SK-N-SH treated with all-trans-retinoic acid at 6 μM for 48 hours (cell line): Measurements from ENCODE around the gene CD40.

Source experiments
- ATAC-seq: fragments of 200-7000 bp; cut with Tn5 transposase; 3 replicates; pipeline ENCODE4 v1.9.1; 2020; ENCODE audit warnings: mild to moderate bottlenecking, moderate library complexity
- ARNTL ChIP-seq: fragments of 450-650 bp; formaldehyde crosslinking; IDR thresholded peaks from 2 replicates; pipeline ENCODE4 v1.5.0; 2020; ENCODE audit warnings: low read depth, mild to moderate bottlenecking, moderate library complexity, borderline replicate concordance
- BACH2 ChIP-seq: fragments of 250-450 bp; sonication (Bioruptor Pico); IDR thresholded peaks from 2 replicates; pipeline ENCODE4 v1.9.0; 2021; ENCODE audit warnings: mild to moderate bottlenecking, borderline replicate concordance
- CREB5 ChIP-seq: fragments of 250-450 bp; sonication (Bioruptor Pico); IDR thresholded peaks from 2 replicates; pipeline ENCODE4 v1.5.1; 2020; ENCODE audit warnings: low read depth, mild to moderate bottlenecking, moderate library complexity
- CSDC2 ChIP-seq: fragments of 250-450 bp; sonication (Bioruptor Pico); IDR thresholded peaks from 2 replicates; pipeline ENCODE4 v1.5.0; 2020; ENCODE audit warnings: mild to moderate bottlenecking, moderate library complexity
- ESRRG ChIP-seq: fragments of 250-450 bp; sonication (Bioruptor Pico); IDR thresholded peaks from 2 replicates; pipeline ENCODE4 v1.6.1; 2021; ENCODE audit warnings: mild to moderate bottlenecking
- GLIS3 ChIP-seq: fragments of 250-450 bp; sonication (Bioruptor Pico); IDR thresholded peaks from 2 replicates; pipeline ENCODE4 v1.5.0; 2020; ENCODE audit warnings: mild to moderate bottlenecking, moderate library complexity
- ISL1 ChIP-seq: fragments of 250-450 bp; sonication (Bioruptor Pico); IDR thresholded peaks from 2 replicates; pipeline ENCODE4 v2.1.2; 2022; ENCODE audit warnings: mild to moderate bottlenecking, moderate library complexity
- OSR1 ChIP-seq: fragments of 250-450 bp; sonication (Bioruptor Pico); IDR thresholded peaks from 2 replicates; pipeline ENCODE4 v1.8.0; 2022; ENCODE audit warnings: moderate library complexity, mild to moderate bottlenecking, inconsistent platforms
- POU6F1 ChIP-seq: fragments of 250-450 bp; sonication (Bioruptor Pico); IDR thresholded peaks from 2 replicates; pipeline ENCODE4 v1.8.0; 2021; ENCODE audit warnings: low read depth, mild to moderate bottlenecking, moderate library complexity, borderline replicate concordance
- PPARA ChIP-seq: fragments of 250-450 bp; sonication (Bioruptor Pico); IDR thresholded peaks from 2 replicates; pipeline ENCODE4 v1.5.0; 2020; ENCODE audit warnings: mild to moderate bottlenecking, borderline replicate concordance
- SNAI2 ChIP-seq: fragments of 250-450 bp; sonication (Bioruptor Pico); IDR thresholded peaks from 2 replicates; pipeline ENCODE4 v1.5.0; 2020; ENCODE audit warnings: mild to moderate bottlenecking, moderate library complexity
- TCF4 ChIP-seq: fragments of 250-450 bp; sonication (Bioruptor Pico); IDR thresholded peaks from 2 replicates; pipeline ENCODE4 v1.8.0; 2021; ENCODE audit warnings: mild to moderate bottlenecking, moderate library complexity, borderline replicate concordance
- TOX ChIP-seq: fragments of 250-450 bp; sonication (Bioruptor Pico); IDR thresholded peaks from 2 replicates; pipeline ENCODE4 v1.8.0; 2021; ENCODE audit warnings: mild to moderate bottlenecking, moderate library complexity, borderline replicate concordance
- TSHZ2 ChIP-seq: fragments of 250-450 bp; sonication (Bioruptor Pico); IDR thresholded peaks from 2 replicates; pipeline ENCODE4 v1.5.0; 2020; ENCODE audit warnings: mild to moderate bottlenecking, moderate library complexity
- ZC3H10 ChIP-seq: fragments of 250-450 bp; sonication (Bioruptor Pico); IDR thresholded peaks from 2 replicates; pipeline ENCODE4 v1.5.1; 2021; ENCODE audit warnings: mild to moderate bottlenecking, moderate library complexity
- ZFP3 ChIP-seq: fragments of 250-450 bp; sonication (Bioruptor Pico); IDR thresholded peaks from 2 replicates; pipeline ENCODE4 v1.5.0; 2020; ENCODE audit warnings: mild to moderate bottlenecking, moderate library complexity
- ZFP30 ChIP-seq: fragments of 450-650 bp; formaldehyde crosslinking; IDR thresholded peaks from 2 replicates; pipeline ENCODE4 v1.5.0; 2022; ENCODE audit warnings: mild to moderate bottlenecking, moderate library complexity
- ZNF565 ChIP-seq: fragments of 450-650 bp; formaldehyde crosslinking; conservative IDR thresholded peaks from 2 replicates; pipeline ENCODE4 v1.5.0; 2020; ENCODE audit warnings: low read depth, mild to moderate bottlenecking, moderate library complexity
- ZNF70 ChIP-seq: fragments of 450-650 bp; formaldehyde crosslinking; IDR thresholded peaks from 2 replicates; pipeline ENCODE4 v1.5.0; 2020; ENCODE audit warnings: mild to moderate bottlenecking, moderate library complexity
- ZNF8 ChIP-seq: fragments of 450-650 bp; formaldehyde crosslinking; IDR thresholded peaks from 2 replicates; pipeline ENCODE4 v1.5.0; 2020; ENCODE audit warnings: mild to moderate bottlenecking, moderate library complexity
- TF ChIP-seq, protein P1 (sequence below): fragments of 250-450 bp; sonication (Bioruptor Pico); IDR thresholded peaks from 2 replicates; pipeline ENCODE4 v1.5.1; 2021; ENCODE audit warnings: mild to moderate bottlenecking, moderate library complexity
- TF ChIP-seq, protein P2 (sequence below): fragments of 250-450 bp; sonication (Bioruptor Pico); IDR thresholded peaks from 2 replicates; pipeline ENCODE4 v1.8.0; 2020; ENCODE audit warnings: mild to moderate bottlenecking, moderate library complexity, borderline replicate concordance

The CD40 gene

DNA sequence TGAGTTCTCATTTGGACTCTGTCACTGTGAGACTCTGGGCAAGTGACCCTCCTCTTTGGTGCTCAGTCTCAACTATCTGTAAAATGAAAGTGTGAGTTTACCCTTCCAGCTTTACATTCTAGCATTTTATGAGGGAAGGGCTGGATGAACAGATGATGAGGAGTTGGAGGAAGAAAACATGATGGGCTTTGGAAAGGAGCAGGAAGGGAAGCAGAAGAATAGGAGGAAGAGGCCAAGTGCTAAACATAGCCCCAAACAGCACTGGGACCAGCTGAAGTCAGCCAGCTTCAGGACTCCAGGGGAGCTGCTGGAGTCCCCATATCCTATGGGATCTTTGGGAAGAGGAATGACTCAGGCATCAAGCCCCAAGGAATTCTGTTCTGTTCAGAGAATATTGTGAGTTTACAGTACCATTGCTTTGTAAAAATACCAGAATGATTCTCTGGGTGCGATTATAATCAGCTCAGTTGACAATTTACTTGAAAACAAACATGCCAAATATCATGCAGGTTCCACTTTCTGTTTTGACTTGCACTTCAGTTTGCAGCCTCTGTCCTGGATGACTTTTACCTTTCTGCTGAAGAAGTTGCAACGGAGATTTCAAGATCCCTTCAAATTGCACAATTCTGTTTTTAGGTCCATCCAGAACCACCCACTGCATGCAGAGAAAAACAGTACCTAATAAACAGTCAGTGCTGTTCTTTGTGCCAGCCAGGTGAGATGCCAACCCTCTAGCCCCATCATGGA is 3.2 kb downstream of the CD40 start:
- ATAC-seq, result peak; percentile 33
- no peak for TF ChIP-seq OSR1 (CRISPR knock-in tag)
- TF ChIP-seq ISL1 (CRISPR knock-in tag), result no peak
- TF ChIP-seq ZNF8 (CRISPR knock-in tag), result no peak
- TF ChIP-seq, protein P1, sequence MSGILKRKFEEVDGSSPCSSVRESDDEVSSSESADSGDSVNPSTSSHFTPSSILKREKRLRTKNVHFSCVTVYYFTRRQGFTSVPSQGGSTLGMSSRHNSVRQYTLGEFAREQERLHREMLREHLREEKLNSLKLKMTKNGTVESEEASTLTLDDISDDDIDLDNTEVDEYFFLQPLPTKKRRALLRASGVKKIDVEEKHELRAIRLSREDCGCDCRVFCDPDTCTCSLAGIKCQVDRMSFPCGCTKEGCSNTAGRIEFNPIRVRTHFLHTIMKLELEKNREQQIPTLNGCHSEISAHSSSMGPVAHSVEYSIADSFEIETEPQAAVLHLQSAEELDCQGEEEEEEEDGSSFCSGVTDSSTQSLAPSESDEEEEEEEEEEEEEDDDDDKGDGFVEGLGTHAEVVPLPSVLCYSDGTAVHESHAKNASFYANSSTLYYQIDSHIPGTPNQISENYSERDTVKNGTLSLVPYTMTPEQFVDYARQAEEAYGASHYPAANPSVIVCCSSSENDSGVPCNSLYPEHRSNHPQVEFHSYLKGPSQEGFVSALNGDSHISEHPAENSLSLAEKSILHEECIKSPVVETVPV (CRISPR knock-in tag), result no peak
- TF ChIP-seq PPARA (CRISPR knock-in tag), result no peak
- no peak for TF ChIP-seq ZNF565
- no peak for TF ChIP-seq ESRRG

- no peak for TF ChIP-seq POU6F1
- TF ChIP-seq ZNF8 (CRISPR knock-in tag), result no peak
- TF ChIP-seq CSDC2 (CRISPR knock-in tag), result no peak
- TF ChIP-seq ARNTL, result no peak
- no peak for TF ChIP-seq TCF4 (CRISPR knock-in tag)
- TF ChIP-seq CREB5, result no peak
- no peak for TF ChIP-seq ESRRG
- TF ChIP-seq, protein P2, sequence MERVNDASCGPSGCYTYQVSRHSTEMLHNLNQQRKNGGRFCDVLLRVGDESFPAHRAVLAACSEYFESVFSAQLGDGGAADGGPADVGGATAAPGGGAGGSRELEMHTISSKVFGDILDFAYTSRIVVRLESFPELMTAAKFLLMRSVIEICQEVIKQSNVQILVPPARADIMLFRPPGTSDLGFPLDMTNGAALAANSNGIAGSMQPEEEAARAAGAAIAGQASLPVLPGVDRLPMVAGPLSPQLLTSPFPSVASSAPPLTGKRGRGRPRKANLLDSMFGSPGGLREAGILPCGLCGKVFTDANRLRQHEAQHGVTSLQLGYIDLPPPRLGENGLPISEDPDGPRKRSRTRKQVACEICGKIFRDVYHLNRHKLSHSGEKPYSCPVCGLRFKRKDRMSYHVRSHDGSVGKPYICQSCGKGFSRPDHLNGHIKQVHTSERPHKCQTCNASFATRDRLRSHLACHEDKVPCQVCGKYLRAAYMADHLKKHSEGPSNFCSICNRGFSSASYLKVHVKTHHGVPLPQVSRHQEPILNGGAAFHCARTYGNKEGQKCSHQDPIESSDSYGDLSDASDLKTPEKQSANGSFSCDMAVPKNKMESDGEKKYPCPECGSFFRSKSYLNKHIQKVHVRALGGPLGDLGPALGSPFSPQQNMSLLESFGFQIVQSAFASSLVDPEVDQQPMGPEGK (CRISPR knock-in tag), result no peak
- TF ChIP-seq TOX, result no peak
- no peak for TF ChIP-seq OSR1 (CRISPR knock-in tag)
- no peak for TF ChIP-seq PPARA (CRISPR knock-in tag)
- TF ChIP-seq TSHZ2 (CRISPR knock-in tag), result no peak
- TF ChIP-seq BACH2 (CRISPR knock-in tag), result no peak
- TF ChIP-seq SNAI2 (CRISPR knock-in tag), result no peak
- peak; percentile 91 for ATAC-seq
Measured at GRCh38 chr20:46122071-46122470, 4.0 kb downstream of the CD40 start.

- TF ChIP-seq TOX (no peak), CSDC2 (CRISPR knock-in tag) (no peak), ZNF70 (CRISPR knock-in tag) (no peak), ARNTL (no peak), TCF4 (CRISPR knock-in tag) (no peak), GLIS3 (CRISPR knock-in tag) (no peak), ZFP30 (CRISPR knock-in tag) (no peak), ZFP3 (CRISPR knock-in tag) (no peak), BACH2 (CRISPR knock-in tag) (no peak), ZC3H10 (no peak), ISL1 (CRISPR knock-in tag) (no peak), PPARA (CRISPR knock-in tag) (no peak)
- peak; percentile 21 for ATAC-seq
Measured at GRCh38 chr20:46122516-46123481, 4.7 kb downstream of the CD40 start.
